ENCODE data around the gene SYCP3.

The SYCP3 gene

DNA sequence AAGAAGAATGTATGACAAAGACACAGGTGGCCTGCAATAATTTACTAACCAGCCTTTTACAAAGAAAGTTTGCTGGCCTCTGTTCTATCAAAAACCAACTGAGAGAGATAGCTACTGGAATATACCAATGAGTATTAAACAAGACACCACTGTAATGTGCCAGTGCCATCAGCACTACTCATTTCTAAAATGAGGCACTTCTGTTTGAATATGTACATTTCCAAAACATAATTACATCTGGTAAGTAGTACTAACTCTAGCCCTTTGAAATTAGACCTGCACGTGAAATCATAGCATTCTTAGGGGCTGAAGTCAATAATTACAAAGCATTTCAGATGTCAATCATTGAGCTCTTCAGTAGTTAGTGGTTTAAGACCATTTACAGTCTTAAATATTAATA, 6.9 kb upstream of the SYCP3 start:
- Histone ChIP-seq H3K36me3 (replicated peaks) (peaks cover 20% of the 10 kb centered on the region), H3K27me3 (replicated peaks) (no peaks in the 10 kb centered on the region), H3K27ac (no peak overlapping the region), H3K4me3 (ENCODE audit: low read depth, low read length) (no peak overlapping the region)
- no peak for DNase-seq
- in situ Hi-C loops (cut with HindIII; ENCODE audit: low pct_ligation_motif_present, low sequenced_read_pairs): no loop called here
- TF ChIP-seq, protein P1, sequence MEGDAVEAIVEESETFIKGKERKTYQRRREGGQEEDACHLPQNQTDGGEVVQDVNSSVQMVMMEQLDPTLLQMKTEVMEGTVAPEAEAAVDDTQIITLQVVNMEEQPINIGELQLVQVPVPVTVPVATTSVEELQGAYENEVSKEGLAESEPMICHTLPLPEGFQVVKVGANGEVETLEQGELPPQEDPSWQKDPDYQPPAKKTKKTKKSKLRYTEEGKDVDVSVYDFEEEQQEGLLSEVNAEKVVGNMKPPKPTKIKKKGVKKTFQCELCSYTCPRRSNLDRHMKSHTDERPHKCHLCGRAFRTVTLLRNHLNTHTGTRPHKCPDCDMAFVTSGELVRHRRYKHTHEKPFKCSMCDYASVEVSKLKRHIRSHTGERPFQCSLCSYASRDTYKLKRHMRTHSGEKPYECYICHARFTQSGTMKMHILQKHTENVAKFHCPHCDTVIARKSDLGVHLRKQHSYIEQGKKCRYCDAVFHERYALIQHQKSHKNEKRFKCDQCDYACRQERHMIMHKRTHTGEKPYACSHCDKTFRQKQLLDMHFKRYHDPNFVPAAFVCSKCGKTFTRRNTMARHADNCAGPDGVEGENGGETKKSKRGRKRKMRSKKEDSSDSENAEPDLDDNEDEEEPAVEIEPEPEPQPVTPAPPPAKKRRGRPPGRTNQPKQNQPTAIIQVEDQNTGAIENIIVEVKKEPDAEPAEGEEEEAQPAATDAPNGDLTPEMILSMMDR (IDR thresholded peaks at IDR 0.05; ENCODE audit: low read depth, low read length, missing control alignments): no peak

DNA sequence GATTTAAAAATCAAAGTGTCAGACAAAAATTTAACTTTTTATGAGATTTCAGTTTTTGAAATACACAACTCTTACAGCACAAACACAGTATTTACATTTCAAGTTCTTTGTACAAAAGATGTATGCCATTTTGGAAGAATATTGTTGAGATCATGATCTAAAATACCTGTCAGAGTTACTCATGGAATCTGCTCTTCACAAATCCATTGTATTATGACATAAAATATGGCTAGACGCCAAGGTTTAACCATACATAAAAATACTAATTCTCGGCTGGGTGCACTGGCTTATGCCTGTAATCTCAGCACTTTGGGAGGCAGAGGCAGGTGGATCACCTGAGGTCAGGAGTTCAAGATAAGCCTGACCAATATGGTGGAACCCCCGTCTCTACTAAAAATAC, 6.2 kb upstream of the SYCP3 start:
- in situ Hi-C loops (cut with HindIII; ENCODE audit: low pct_ligation_motif_present, low sequenced_read_pairs): no loop called here
- H3K4me3 ChIP-seq (ENCODE audit: low read depth, low read length): no peak overlapping the region
- TF ChIP-seq, protein P1 (IDR thresholded peaks at IDR 0.05; ENCODE audit: low read depth, low read length, missing control alignments): no peak
- DNase-seq: no peak
- no peak overlapping the region for H3K27ac ChIP-seq
- H3K36me3 ChIP-seq (replicated peaks): peaks cover 20% of the 10 kb centered on the region
- no peaks in the 10 kb centered on the region for H3K27me3 ChIP-seq (replicated peaks)

DNA sequence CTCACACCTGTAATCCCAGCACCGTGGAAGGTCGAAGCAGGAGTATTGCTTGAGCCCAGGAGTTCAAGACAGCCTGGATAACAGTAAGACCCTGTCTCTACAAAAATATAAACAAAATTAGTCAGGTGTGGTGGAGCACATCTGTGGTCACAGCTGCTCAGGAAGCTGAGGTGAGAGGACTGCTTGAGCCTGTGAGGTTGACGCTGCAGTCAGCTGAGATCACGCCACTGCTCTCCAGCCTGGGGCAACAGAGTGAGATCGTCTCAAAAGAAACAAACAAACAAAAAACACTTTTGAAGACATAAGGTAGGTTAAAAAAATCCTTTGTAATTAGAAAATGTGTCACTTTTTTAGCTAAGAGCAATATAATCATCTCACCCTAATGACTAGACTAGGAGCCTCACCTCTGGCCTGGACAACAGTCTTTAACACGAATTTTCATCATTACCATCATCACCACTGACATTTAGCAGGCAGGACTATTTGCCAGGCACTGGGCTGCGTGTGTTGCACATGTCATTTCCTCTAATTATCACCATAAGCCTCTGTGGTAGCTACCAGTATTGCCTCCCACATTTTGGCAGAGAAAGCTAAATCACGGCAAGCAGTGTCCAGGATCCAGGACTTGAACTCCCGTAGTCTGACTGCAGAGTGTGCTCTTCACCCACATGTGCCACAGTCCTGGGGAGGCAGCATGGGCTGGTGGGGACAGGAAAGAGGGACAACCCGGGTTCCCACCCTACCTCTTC, 4.6 kb upstream of the SYCP3 start:
- Histone ChIP-seq H3K27me3 (replicated peaks) (no peaks in the 10 kb centered on the region), H3K4me3 (ENCODE audit: low read depth, low read length) (no peak overlapping the region), H3K27ac (no peak overlapping the region), H3K36me3 (replicated peaks) (peaks cover 20% of the 10 kb centered on the region)
- in situ Hi-C loops (cut with HindIII; ENCODE audit: low pct_ligation_motif_present, low sequenced_read_pairs): no loop called here
- TF ChIP-seq, protein P1 (IDR thresholded peaks at IDR 0.05; ENCODE audit: low read depth, low read length, missing control alignments): no peak
- no peak for DNase-seq

DNA sequence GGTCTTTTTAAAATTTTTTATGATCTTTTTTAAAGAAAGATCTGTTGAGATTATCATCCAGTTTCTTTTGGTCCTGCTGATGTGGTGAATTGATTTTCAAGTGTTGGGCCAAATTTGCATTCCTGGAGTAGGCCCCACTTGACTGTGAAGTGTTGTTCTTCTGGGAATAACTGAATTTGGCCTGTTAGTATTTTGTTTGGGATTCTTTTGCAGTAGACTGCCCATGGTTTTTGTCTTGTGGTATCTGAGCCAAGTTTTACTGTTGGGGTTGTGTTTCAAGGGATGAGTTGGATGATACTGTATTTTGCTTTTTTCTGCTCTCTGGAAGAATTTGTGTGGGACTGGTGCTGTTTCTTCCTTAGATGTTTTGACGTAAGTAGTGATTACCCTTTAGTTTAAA, 4.0 kb upstream of the SYCP3 start:
- in situ Hi-C loops (cut with HindIII; ENCODE audit: low pct_ligation_motif_present, low sequenced_read_pairs): no loop called here
- peaks cover 14% of the 10 kb centered on the region for H3K36me3 ChIP-seq (replicated peaks)

DNA sequence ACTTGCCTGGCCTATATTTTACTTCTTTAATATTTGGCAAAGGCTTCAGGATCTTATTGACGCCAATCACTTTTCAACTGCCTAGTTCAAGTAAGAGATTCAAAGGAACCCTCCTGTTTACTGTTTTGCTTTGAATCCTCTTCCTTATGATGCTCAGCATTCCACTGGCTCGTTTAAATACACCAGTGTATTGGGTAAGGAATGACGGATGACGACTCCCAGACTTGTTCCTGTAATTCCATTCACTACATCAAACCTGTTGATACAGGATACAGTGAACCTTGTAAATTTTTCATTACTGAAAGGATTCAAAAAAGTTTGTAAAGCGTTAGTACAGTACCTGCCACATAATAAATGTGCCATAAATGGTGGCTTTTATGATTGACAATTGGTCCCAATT, 1.7 kb upstream of the SYCP3 start:
- DNase-seq: no peak
- Histone ChIP-seq H3K4me3 (ENCODE audit: low read depth, low read length) (no peak overlapping the region), H3K27me3 (replicated peaks) (no peaks in the 10 kb centered on the region), H3K27ac (no peak overlapping the region), H3K36me3 (replicated peaks) (peaks cover 6% of the 10 kb centered on the region)
- in situ Hi-C loops (cut with HindIII; ENCODE audit: low pct_ligation_motif_present, low sequenced_read_pairs): no loop called here
- TF ChIP-seq, protein P1 (IDR thresholded peaks at IDR 0.05; ENCODE audit: low read depth, low read length, missing control alignments): no peak

More for the DNA sequence above, 4.0 kb upstream of the SYCP3 start:
- Histone ChIP-seq H3K4me3 (ENCODE audit: low read depth, low read length) (no peak overlapping the region), H3K27me3 (replicated peaks) (no peaks in the 10 kb centered on the region), H3K27ac (no peak overlapping the region)
- DNase-seq: no peak
- TF ChIP-seq, protein P1 (IDR thresholded peaks at IDR 0.05; ENCODE audit: low read depth, low read length, missing control alignments): no peak

DNA sequence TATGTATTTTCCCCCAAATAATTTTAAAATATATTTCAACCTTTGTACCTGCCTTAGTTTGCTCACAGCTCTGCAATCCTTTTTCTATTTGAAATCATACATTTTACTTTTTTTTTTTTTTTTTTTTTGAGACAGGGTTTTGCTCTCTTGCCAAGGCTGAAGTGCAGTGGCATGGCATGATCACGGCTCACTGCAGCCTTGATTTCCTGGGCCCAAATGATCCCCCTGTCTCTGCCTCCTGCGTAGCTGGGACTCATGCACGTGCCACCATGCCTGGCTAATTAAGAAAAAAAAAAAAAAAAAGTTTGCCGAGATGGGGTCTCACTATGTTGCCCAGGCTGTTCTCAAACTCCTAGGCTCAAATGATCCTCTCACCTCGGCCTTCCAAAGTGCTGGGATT, 1.3 kb upstream of the SYCP3 start:
- peaks cover 4% of the 10 kb centered on the region for H3K36me3 ChIP-seq (replicated peaks)

More for the DNA sequence above, 1.3 kb upstream of the SYCP3 start:
- no peak overlapping the region for H3K27ac ChIP-seq
- in situ Hi-C loops (cut with HindIII; ENCODE audit: low pct_ligation_motif_present, low sequenced_read_pairs): no loop called here
- no peak for DNase-seq
- no peak overlapping the region for H3K4me3 ChIP-seq (ENCODE audit: low read depth, low read length)
- TF ChIP-seq, protein P1 (IDR thresholded peaks at IDR 0.05; ENCODE audit: low read depth, low read length, missing control alignments): no peak
- no peaks in the 10 kb centered on the region for H3K27me3 ChIP-seq (replicated peaks)
